Myocyte (in vitro differentiated cells): ENCODE measurements around the gene ADGRG6. TPM values are rescaled to one million over a fixed set of nuclear protein-coding genes. Genes with fewer than 3 reads are reported as not detected.

Experiments used
- DNase-seq: peaks from one replicate; pipeline ENCODE4 v3.0.0-alpha.2; 2012; ENCODE audit warnings: low read depth
- total RNA-seq: library from RNA; depleted of rRNA; stranded (reverse); fragments of >200 nt; gene quantifications from 2 replicates; pipeline ENCODE4 v1.2.3, GENCODE V29; 2014

Gene ADGRG6
- total RNA-seq, 1 donor from 2014 or later = 1.2 TPM

DNA sequence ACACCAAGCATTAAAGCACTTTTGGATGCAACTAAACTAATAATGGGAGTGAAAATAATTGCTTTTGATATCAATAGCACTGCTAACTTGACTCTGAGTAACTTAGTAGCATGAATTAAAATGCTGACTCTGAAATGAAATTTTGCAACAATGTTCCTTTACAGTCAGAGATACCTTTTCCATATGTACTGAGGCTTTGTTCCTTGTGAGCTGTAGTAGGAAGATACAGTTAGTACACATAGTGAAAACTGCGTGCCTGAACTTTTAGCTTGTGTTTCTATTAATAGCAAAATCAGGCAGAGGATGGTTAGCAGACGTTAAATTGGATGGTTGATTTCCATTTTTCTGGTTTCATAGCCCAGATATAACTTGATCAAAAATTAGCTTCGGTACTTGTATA is 18.6 kb downstream of the ADGRG6 start:
- no peak for DNase-seq

- no peak for DNase-seq
Measured at GRCh38 chr6:142321451-142321850, 19.6 kb downstream of the ADGRG6 start.

- no peak for DNase-seq
Measured at GRCh38 chr6:142322066-142322465, 20.3 kb downstream of the ADGRG6 start.

DNA sequence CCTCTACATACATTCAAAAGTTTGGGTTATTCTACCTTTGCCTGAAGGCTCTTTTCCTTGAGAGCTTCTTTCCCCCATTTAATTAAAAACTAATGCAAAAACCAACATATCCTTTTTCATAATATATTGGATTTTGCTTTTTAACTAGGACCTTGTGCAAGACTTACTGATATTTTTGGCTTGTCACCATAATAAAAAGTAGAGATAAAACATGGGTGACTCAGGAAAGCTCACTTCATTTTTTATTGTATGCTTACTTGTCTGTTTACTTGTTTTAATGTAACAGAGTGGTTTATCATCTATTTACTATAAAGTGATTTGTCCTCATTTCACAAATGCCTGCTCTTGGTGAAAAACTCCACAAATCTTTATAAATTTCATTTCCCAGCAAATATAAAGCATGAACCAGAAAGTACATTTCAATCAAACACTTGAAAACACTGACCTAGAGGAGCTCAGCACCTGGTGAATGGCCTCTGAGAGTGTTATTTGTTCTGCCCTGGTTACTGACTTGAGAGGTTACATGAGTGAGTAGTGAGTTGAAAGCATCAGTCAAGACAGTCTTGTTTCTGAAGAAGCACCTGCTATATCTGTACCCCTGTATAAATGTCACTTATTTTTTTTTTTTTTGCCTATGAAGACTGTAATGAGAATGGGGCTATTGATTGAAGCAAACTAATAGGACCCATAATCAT is 20.8 kb downstream of the ADGRG6 start:
- no peak for DNase-seq

- DNase-seq = no peak
Measured at GRCh38 chr6:142323377-142323776, 21.6 kb downstream of the ADGRG6 start.

- DNase-seq = no peak
Measured at GRCh38 chr6:142324111-142324510, 22.3 kb downstream of the ADGRG6 start.

DNA sequence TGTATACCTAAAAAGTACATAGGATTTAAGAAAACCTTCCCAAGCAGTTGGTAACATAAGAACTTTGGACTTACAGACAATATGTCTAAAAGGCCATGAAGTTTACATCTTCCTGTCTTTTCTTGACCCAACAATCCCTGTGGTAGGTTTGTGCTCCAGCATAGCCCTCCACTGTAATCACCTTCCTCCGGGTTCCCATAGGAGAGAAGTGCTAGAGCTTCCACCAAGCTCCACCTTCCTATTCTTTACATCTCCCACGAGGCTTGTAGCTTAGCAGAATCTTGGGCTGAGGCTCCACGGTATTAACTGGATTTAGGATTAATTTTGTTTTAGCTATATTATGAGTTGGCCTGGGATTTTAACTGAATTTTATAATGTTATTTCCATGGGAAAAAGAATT is 23.3 kb downstream of the ADGRG6 start:
- no peak for DNase-seq

GRCh38 chr6:142326540-142326939 is 24.7 kb downstream of the ADGRG6 start:
- no peak for DNase-seq

DNA sequence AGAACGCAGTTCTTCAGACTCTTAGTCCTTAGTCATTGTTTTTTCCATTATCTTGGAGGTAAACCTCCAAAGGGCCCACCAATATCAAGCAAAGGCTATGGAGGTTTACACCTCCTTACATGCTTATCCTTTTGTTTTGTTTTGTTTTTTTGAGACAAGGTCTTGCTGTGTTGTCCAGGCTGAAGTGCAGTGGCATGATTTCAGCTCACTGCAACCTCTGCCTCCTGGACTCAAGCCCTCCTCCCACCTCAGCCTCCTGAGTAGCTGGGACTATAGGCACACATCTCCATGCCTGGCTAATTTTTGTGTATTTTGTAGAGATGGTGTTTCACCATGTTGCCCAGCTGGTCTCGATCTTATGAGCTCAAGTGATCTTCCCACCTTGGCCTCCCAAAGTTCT is 26.3 kb downstream of the ADGRG6 start:
- no peak for DNase-seq

- DNase-seq = no peak
Measured at GRCh38 chr6:142329486-142330113, 27.8 kb downstream of the ADGRG6 start.

DNA sequence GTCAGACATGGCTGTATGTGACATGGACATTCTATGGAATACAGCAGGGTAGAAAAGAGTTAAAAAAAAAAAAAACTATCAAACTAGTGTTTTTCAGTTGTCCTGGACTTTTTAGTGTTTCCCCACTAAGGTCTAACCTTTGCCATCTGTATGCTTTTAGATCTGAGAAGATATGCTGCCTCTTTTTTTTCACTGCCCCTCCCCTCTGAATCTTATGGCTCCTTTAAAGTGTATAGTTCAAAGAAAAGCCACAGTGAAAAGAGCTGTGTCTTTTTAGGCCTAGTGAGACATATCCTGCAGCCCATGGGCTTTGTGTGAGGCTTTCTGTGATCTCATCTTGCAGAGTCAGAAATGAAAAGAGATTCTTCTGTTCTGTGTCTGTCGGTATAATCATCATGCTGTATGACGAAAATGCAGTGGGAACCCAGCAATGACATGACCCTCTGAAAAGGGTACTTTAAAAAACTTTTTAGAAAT is 29.3 kb downstream of the ADGRG6 start:
- no peak for DNase-seq

GRCh38 chr6:142331601-142332000 is 29.8 kb downstream of the ADGRG6 start:
- DNase-seq = no peak

DNA sequence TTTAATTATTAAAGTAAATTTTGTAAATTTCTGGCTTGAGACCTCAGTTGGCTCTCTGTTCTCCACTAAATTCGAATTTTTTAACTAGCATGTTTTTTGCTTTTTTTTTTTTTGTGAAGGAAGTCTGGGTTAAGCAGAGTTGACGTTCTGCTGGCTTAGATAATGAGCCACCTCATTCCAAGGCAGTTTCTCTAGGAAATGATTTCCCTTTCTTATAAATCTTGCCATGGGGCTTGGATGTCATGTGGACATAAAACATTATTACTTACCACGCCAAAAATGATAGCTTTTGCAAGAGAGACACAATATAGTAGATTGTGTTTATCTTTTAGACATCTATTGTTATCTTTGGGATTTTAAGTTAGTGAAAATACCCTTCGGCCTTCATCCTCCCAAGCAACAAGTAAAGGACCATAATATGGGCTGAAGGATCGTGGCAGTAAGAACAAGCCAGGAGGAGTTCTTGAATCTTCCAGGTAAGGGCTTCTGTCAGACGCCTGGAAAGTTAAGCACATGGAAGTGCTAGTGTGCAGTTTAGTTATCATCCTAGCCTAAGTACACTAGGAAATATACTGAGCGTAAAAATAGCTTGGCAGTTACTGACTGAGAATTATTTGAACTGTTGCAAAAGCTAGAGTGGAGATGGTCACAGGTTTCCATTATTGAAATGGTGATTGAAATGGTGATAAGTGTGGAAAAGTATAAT is 30.7 kb downstream of the ADGRG6 start:
- no peak for DNase-seq

GRCh38 chr6:142333431-142333830 is 31.6 kb downstream of the ADGRG6 start:
- DNase-seq = no peak

GRCh38 chr6:142334294-142334693 is 32.5 kb downstream of the ADGRG6 start:
- DNase-seq = no peak

GRCh38 chr6:142335415-142335814 is 33.6 kb downstream of the ADGRG6 start:
- DNase-seq = no peak

DNA sequence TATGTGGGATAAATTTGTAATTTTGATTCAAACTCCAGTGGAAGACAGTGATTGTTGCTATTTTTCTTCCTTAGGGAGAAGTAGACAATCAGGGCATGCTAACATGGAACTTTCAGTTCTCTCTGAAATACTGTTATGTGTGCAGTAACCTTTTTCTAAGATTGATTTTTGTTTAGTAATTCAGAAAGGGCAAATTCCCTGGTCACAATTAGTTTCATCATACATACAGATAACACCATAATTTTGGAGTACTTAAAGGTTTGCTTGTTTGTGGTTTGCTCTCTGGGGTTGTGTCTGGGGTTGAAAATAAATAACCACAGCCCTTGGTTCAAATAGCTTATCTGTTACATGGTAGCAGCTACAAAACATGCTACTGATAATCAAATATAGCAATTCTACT is 34.4 kb downstream of the ADGRG6 start:
- no peak for DNase-seq

DNA sequence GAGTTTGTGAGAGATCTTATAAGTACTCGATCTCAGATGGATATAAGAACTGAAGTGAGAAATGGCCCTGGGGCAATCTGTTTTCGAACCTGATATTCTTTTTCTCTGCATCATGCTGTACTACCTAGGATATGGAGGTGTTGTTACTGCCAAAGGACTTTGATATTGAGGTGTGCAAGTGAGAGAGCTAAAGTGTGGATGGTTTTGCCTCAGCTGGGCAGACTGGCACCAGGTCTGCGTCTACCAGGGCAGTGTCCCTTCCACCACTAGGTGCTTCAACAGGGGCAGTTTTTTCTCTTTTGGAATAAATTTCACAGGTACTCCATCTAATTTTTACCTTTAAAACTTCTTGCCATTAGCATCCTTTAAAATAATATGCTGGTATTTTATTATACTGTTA is 35.0 kb downstream of the ADGRG6 start:
- no peak for DNase-seq

- DNase-seq = no peak
Measured at GRCh38 chr6:142339113-142339512, 37.3 kb downstream of the ADGRG6 start.

- DNase-seq = no peak
Measured at GRCh38 chr6:142339968-142340658, 38.3 kb downstream of the ADGRG6 start.

GRCh38 chr6:142341855-142342330 is 40.1 kb downstream of the ADGRG6 start:
- DNase-seq = no peak

DNA sequence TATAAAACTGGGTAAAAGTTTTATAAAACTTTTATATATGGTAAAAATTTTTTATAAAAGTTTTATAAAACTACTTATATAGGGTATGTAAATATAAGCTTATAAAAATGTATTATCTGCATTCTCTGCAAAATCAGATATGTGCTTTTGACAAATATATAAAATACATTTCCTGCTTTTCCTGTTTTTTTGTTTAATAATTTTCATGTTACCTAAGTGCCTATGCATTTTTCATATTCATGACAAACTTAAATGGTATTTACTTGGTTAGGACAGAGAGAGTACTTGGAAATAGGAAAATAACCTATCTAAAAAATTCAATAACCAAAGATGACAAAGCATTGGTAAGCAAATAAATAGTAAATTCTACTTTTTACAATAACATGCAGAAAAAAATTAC is 41.2 kb downstream of the ADGRG6 start:
- DNase-seq = no peak
